GM19238 (cell line): ENCODE results near the gene BNIP5.

Experiments used
- DNase-seq: peaks from one replicate; pipeline ENCODE4 v3.0.0; 2011; ENCODE audit warnings: low spot score; ENCODE audit not compliant: insufficient read length

BNIP5 gene, protein sequence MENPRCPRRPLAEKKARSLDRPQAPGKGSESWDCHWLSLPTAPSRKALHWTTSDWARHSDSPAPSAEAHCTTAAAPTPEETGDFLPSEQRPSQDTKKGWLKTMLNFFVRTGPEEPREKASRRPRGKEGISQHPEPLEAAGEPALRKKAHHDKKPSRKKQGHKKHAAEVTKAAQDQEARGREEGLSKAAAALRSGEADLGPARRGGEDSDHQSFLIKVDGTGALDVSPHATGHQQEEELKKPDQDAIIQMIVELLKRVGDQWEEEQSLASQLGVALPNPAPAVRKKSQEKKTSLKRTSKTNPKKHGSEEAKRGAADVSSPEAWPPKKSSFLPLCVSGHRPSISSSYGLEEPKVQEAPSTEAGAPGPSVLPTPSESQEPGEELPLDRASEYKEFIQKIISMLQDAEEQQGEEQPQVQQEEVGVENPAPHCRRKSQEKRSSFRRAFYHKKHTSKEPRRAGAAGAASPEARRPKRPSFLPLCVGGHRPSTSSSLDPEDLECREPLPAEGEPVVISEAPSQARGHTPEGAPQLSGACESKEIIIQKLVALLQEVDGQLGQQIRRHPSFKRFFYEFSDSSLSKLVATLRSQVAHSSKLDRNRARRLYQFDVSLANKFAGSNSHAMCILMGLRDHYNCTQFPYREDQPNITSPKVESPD

DNA sequence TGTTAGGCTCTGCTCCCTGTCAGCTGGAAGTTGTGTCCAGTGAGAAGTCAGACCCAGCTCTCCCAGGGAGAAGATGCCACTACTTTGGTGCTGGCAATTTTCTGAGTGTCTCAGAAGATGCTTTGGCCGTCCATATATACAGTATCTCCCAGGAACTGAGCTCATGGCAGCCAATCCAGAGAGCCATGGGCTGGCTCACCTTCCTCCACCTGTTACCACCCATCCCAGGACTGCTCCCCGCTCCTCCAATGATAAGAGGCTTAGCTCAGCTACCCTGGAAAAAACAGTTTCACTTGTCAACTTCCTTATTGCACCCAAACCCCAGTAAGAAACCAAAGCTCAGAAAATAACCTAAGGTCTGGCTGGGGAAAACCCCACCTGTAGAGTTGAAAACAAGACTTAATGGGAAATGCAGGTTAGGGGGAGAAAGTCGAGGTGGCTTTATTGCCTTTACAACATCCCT is at the start of gene BNIP5:
Gene BNIP5 (minus strand): TSS at position 110 of the 463 bp plus-strand sequence. CDS start 6,198 bp downstream, outside the sequence.
- DNase-seq = no peak

DNA sequence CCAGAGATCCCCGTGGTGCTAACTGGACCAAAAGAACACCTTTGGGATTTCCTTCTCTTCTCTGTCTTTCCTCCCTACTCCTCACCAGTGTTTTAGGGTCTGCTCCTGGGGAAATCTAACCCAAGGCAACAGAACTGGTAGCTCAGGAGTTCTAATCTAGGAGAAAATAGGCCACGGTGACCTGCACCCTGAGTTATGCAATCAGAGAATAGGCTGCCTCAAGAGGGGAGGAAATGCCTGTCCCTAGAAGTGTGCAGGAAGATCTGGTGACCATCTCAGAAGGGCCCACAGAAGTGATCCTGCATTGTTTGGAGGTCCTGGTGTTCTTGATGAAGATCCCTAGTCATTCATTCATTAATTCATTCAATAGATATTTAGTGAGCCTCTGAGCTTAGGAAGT is 47.4 kb upstream of the BNIP5 start:
- no peak for DNase-seq

DNA sequence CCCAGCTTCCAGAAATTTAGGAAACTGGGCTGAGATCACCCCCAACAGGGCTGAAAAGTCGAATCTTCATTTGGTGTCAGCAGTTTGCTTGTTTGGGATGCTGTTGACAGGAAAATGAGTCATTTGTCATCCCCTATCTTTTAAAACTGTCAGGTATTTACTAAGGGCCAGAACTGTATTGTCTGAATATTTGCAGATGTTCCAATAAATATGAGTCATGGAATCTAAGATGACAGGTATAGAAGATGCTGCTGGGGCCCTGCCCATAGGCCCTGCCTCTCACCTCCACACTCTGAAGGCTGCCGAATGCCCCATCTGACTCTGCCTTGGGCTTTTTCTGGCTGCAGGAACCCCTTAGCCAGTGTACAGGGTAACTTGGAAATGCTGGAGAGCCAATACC is 46.9 kb upstream of the BNIP5 start:
- DNase-seq = no peak

DNA sequence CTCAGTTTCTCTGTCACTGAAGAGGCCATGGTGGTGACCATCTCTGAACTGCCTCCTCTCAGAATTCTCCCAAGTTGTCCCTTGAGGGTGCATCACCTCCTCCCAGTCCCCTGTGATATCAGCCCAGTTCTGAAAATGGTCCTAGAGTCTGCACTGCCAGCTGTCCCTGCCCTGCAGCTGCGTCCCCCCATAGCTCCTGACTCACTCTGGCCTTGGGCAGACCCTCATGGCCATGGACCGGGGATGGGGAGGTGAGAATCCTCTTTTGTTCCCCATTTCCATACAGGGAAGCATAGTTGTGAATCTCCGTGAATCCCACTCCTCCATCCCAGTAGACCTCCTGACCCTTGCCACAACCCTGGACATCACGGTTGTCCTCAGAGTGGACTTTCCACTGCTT is 46.3 kb upstream of the BNIP5 start:
- DNase-seq = no peak

DNA sequence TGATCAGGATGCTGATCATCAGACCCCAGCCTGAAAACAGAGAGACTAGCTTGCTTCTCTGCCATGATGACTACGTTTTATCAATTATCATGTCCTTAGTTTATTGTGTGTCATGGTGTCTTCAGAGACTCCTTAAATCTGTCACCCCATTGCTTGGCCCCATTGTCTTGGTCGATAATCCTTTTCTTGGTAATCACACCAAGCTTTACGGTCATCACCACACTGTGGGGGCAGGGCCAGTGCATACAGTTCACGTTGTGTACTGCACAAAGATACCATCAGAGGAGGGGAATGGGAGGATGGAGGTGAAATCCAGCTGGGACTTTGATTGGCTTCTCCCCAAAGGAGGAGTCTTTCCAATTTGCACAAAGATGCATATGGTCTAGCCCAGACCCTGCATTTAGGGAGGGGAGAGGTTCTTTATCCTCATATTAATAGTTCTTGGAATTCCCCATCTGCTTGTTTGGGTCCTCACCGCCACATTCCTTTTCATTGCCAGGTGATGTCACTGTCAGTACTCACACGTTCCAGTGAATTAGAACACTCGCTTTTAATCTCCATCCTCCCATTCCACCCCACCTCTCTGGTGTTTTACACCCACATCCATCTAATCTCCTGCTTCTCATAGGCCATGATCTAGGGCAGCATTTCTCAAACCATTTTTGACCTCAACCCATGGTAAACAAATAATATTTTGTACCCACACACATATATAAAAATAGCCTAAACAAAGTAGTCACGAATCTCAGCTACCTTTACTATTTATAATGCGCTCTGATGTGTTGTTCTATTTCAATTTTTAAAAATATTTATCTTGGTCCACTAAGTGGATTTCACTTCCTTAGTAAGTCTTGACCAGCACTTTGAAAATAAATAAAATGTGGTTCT is 45.1 kb upstream of the BNIP5 start:
- DNase-seq = no peak

DNA sequence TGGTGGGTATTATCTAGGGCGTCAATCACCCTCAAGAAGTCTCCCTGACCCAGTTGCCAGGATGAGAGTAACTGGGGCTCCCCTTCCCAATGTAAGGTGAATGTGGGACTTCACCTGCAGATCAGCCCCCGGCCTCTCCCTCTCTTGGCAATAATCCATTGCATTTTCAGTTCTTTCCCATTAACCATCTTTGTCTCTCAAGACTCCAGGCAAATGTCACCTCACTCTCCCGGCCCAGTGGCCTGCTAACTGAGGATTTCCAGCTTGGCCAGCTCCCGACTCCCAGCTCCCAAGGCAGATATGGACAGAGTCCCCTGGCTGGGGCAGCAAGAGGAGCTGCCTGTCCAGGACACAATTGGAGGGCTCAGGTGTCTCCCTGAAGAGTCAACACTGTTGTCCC is 43.5 kb upstream of the BNIP5 start:
- no peak for DNase-seq

DNA sequence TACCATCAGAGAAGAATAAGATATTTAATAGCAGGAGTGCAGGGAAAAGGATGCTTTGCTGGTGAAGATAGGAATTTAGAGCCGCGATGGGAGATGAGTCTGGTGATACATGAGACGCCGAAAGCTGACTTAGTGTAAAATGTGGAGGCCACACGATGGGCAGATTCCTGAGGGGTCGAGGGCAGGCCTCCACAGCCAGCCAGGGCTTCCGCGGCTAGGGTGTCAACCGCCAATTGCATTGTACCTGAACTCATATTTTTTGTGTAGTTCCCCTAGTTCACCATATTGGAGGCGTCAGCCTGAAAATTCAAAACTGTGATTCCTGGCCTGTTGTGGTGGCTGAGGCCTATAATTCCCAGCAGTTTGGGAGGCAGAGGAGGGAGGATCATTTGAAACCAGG is 42.2 kb upstream of the BNIP5 start:
- DNase-seq = no peak

DNA sequence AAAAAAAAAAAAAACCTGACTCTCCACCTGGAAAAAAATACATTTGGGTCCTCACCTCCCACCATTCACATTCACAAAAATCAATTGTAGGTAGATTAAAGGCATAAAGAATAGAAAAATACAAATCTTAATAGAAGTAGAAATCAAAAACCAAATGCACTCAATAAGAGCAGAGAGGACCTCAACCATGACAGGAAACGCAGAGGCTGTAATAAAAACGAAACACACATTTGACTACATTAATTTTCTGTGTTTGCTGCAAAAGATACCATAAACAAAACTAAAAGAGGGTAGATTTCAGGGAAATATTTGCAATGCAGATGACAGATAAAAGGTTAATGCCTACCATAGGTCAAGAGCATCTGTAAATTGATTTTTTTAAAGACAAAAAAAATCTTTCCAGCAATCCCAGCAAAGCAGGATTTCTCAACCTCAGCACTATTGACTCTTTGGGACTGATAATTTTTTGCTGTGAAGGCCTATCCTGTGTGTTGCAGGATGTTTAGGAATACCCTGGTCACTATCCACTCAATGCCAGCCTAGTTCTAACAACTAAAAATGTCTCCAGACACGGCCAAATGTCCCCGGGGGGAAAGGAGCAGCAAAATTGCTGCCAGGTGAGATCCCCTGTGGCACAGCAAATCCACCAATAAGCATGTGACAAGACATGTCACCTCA is 41.7 kb upstream of the BNIP5 start:
- no peak for DNase-seq

DNA sequence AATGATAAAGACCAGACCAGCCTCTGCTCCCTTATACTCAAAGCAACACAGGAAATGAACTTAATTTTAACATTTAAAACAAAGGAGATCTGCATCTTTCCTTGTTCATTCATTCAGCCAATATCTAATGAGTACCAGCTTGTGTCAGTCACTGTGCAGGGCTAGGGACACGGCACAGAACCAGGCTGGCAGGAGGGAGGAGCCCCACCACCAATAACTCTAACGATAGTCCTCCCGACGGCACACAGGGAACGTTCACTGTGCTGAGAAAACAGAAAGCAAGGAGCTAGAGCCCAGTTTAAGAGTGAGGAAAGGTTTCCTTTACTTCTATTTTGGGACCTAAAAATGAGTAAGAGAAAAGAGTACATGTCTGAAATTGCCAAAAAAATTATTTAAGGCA is 40.9 kb upstream of the BNIP5 start:
- no peak for DNase-seq

DNA sequence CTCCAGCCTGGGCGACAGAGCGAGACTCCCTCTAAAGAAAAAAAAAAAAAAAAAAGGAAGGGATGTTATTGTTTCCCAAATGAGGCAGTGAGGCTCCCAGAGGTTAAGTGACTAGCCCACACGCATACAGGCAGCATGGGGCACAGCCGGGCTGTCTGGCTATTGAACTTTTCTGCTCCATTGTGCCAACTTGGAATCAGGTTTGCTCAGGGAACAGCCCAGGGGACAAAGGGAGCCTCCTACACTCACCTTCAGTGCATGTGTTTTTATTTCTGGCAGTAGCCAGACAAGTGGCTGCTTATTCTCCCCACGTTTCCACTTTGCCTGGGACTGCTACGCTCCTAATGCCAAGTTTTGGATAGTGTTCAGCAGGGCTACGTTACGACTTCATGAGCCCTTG is 40.1 kb upstream of the BNIP5 start:
- DNase-seq = no peak

DNA sequence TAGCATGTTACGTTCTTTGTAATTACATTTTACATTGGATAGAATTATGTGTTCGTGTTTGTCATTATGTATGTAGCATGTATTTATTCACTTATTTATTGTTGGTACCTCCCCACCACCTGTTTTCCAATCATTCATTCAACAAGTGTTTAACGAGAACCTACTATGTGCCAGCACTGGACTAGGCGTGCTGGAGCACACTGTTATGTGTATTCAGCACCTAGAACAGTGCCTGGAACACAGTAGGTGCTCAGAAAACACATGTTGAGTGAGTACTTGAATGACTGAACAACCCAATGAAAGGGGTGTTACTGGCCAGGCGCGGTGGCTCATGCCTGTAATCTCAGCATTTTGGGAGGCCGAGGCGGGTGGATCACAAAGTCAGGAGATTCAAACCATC is 39.5 kb upstream of the BNIP5 start:
- DNase-seq = no peak

DNA sequence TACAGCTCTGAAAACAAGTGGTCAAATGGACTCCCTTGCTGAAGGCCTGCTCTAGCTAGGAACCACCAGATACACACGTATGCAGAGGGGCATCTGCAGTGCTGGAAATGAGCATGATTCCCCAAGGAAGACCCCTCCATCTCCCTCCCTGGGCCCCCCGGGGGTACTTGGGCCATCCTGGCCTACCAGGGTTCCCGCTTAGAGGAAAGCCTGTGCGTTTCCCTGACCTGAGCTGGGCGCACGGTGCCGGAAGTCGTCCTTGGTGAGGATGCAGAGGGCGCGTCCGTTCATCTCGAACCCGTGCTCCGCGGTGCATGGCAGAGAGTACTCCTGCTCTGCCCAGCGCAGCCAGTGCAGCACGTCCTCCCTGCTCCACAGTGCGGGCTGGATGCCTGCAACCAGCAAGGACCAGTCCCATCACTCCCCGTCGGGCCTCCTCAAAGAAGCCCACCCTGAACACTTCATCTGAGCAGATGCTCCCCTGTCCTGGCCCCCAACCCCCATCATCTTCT is 39.0 kb upstream of the BNIP5 start:
- DNase-seq = no peak

DNA sequence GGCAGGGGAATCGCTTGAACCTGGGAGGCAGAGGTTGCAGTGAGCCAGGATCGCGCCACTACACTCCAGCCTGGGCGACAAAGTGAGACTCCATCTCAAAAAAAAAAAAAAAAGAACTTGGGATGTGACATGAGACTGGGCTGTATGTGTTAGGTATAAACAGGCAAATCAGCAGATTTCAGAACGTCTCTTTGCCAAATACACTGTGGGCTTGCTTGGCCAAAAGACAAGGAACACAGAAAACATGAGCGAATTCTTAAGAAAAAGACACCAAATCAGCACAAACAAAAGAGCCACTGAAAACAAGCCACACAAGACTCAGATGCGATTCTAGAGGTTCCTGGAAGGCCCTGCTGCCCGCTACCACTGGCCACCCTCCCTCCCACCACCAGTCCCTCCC is 38.3 kb upstream of the BNIP5 start:
- DNase-seq = no peak

DNA sequence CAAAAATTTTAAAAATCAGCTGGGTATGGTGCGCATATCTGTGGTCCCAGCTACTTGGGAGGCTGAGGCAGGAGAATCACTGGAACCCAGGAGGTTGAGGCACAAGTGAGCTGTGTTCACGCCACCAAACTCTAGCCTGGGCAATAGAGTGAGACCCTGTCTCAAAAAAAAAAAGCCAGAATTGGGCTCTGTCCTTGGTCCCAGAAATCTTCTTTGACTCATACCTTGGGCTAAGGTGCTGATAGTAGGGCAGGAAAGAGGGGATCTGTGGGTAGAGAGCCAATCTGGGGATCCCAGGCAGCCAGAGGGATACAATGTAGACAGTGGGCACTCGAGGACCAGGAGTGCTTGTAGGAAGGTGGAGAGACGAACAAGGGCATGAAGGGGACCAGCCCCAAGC is 37.5 kb upstream of the BNIP5 start:
- DNase-seq = no peak

DNA sequence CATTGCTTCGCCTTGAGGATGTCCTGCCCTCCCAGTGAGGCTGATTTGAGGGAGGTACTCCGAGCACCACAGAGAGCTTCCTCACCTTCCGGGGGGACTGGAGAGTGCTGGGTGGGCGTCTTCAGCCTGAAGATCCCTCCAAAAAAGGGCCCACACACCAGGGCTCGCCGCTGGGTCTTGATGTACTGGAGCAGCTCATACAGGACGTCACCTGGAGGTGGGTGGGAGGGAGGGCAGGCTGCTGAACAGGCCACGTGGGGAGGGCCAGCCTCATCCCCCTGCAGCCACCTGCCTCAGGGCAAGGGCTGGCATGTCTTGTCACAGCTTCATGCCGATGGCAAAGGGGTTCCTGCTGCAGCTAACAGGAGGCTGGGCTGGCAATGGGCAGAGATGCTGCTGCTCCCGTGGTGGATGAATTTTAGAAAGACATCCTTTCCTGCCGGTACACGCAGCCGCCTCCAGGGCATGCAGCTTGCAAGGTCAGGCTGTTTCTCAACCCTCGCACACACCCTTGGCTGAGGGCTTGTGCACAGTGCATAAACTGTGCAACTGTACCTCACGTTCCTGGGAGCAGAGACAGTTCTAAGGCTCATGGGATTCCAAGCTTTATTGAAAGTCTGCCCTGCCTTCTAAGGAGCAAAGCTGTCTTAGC is 36.8 kb upstream of the BNIP5 start:
- no peak for DNase-seq

DNA sequence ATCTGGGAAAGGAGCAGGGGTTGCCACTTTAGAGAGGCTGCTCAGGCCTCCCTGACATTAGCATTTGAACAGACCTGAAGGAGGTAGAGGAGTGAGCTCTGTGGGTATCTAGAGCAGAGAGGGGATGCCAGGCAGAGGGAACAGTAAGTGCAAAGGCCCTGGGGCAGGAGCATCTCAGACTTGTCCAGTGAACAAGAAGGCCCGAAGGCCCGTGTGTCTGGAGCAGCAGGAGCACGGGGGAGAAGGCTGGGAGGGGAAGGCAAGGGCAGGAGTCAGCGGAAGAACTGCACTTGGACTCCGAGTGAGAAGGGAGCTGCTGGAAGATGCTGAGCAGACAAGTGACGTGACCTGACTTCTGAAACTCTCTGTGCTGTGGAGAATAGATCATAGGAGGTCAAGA is 35.4 kb upstream of the BNIP5 start:
- DNase-seq = no peak

DNA sequence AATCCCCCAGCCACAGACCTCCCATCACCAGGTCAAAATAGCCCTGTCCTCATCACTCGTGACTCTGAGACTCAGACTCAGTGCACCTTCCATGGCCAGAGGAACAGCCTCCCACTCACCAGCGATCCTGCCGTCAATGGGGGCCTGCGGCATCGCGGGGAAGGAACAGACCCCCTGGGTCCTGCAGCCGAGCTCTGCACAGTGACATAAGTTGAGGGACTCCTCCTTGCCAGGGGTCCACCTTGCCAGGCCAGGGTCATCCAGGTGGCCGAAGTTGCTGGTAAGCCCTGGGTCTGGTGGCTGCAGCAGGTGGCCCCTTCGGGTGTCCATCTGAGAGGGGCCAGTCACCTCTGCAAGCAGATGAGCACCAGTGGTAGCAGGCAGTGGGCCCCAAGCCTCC is 34.5 kb upstream of the BNIP5 start:
- DNase-seq = no peak

DNA sequence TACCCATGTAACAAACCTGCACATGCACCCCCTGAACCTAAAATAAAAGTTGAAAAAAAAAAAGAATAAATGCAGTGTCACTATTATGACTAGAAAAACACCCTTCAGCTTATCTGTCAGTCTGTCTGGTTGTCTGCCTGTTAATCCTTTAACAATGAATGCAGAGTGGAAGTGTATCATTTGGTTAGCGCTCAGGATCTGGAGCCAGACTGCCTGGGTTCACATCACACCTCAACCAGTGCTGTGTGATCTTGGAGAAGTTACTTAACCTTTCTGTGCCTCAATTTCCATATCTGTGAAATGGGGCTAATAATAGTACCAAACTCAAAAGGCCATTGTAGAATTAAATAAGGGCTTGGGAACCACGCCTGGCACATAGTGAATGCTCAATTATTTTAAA is 34.0 kb upstream of the BNIP5 start:
- DNase-seq = no peak

DNA sequence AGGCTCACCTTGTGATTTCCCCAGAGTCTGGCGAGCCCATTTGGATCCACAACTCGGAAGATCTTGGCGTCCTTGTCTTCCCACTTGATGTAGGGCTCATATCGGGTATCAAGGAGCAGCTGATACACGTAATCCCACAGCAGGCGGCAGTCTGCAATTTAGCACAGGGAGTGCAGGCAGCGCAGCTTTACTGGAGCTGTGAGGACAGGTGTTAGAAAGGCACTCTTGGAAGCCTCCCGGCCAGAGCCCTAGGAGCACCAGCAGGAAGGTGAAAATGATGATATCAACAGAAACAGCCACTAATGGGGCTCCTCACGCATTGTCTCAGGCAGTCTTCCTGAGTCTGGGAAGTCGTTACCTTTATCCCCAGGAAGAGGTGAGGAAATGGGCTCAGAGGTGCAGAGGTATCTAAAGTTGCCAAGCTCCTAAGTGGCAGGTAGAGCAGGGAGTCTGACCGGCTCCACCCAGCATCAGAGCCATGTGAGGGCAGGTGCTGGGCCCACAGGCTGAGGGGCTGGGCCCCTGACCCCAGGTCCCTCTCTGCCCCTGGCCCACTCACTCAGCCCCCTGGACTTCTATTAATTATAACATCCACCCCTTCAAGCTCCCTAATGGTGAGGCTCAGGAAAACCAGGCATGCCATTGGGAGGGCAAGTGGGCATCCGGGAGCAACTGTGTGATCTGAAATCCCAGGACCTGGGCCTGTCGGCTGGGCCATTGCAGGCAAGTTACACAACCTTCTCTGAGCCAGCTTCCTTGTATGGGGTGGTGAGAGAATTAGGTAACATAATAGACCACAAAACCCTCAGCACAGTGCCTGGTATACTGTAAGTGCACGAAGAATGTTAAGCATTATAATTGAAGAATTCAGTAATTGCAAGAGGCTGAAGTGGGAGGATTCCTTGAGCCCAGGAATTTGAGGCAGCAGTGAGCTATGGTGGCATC is 32.5 kb upstream of the BNIP5 start:
- DNase-seq = no peak

DNA sequence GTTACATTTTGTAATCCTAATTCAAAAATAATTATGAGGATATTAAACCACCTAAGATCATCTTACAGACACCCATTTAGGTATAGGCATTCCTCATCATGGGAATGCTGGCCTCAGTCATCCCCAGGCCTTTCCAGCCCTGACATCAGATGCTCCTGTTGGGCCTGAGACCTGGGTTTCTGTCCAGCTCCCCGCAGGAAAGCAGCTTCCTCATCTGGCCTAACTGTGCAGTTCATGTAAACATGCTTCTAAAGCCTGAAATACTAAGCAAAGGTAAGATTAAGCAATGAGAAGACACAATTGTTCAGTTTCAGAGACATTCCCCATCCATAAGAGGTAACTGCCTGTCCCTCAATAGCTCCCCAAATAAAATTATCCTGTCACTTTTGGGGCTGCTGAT is 31.7 kb upstream of the BNIP5 start:
- no peak for DNase-seq
